GM10248 (cell line): ENCODE measurements around the gene MYO7A.

ENCODE experiments used
- CTCF ChIA-PET: fragments of 300-600 bp; sonication (Branson Sonifier 250); formaldehyde crosslinking; extraction: SDS; loops from one replicate; lab custom pipeline; 2021; ENCODE audit warnings: antibody characterized with exemption; lab: Yijun Ruan, JAX
- POLR2A ChIA-PET: fragments of 350-650 bp; sonication (Branson Sonifier 250); formaldehyde crosslinking; extraction: SDS; loops from one replicate; lab custom pipeline; 2020; ENCODE audit warnings: antibody characterized with exemption; lab: Yijun Ruan, JAX
- DNase-seq: peaks from one replicate; pipeline ENCODE4 v3.0.0; 2012; ENCODE audit errors: extremely low spot score
- TF ChIP-seq, protein P1 (sequence below): IDR thresholded peaks from 2 replicates; pipeline ENCODE4 v1.5.1; 2012; ENCODE audit warnings: mild to moderate bottlenecking, low read depth; ENCODE audit errors: extremely low read depth, missing control alignments, control extremely low read depth

The MYO7A gene

GRCh38 chr11:77191823-77192495 lies 63.9 kb downstream of the MYO7A start:
- ChIA-PET POLR2A (no interaction called here), CTCF (interaction anchor here (1.0 kb wide), 2 partner anchors 422 to 426 kb away, joined by 3 to 4 read pairs; no protein-coding TSS in a partner anchor)
- TF ChIP-seq, protein P1, sequence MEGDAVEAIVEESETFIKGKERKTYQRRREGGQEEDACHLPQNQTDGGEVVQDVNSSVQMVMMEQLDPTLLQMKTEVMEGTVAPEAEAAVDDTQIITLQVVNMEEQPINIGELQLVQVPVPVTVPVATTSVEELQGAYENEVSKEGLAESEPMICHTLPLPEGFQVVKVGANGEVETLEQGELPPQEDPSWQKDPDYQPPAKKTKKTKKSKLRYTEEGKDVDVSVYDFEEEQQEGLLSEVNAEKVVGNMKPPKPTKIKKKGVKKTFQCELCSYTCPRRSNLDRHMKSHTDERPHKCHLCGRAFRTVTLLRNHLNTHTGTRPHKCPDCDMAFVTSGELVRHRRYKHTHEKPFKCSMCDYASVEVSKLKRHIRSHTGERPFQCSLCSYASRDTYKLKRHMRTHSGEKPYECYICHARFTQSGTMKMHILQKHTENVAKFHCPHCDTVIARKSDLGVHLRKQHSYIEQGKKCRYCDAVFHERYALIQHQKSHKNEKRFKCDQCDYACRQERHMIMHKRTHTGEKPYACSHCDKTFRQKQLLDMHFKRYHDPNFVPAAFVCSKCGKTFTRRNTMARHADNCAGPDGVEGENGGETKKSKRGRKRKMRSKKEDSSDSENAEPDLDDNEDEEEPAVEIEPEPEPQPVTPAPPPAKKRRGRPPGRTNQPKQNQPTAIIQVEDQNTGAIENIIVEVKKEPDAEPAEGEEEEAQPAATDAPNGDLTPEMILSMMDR = peak; percentile 68
- peak; percentile 46 for DNase-seq

DNA sequence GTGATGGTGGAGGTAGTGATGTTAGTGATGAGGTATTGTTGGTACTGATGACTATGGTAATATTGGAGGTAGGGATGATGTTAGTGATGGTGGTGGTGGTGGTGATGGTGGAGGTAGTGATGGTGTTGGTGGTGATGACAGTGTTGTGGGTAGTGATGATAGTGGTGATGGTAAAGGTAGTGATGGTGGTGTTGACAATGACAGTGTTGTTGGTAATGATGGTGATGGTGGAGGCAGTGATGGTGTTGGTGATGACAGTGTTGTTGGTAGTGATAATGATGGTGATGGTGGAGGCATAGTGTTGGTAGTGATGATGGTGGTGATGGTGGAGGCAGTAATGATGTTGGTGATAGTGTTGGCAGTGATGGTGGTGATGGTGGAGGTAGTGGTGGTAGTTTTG lies 65.1 kb downstream of the MYO7A start:
- CTCF ChIA-PET = interaction anchor here (0.7 to 4.5 kb wide), 4 partner anchors 355 to 425 kb away, joined by 3 to 35 read pairs (median 4); no protein-coding TSS in a partner anchor

GRCh38 chr11:77193911-77194830 lies 66.1 kb downstream of the MYO7A start:
- ChIA-PET POLR2A (no interaction called here), CTCF (interaction anchor here (0.9 to 4.5 kb wide), 5 partner anchors 8 to 354 kb away, joined by 3 to 35 read pairs (median 5); no protein-coding TSS in a partner anchor)
- no peak for DNase-seq
- TF ChIP-seq, protein P1 = no peak

More for the DNA sequence above, 65.1 kb downstream of the MYO7A start:
- DNase-seq = no peak
- POLR2A ChIA-PET = no interaction called here
- TF ChIP-seq, protein P1 = no peak

GRCh38 chr11:77195071-77195755 lies 67.2 kb downstream of the MYO7A start:
- ChIA-PET POLR2A (no interaction called here), CTCF (interaction anchor here (1.0 to 4.5 kb wide), 11 partner anchors 9 to 424 kb away, joined by 3 to 35 read pairs (median 4); no protein-coding TSS in a partner anchor)
- TF ChIP-seq, protein P1 = no peak
- DNase-seq = no peak

- ChIA-PET CTCF (interaction anchor here (1.0 to 4.5 kb wide), 4 partner anchors 9 to 422 kb away, joined by 3 to 35 read pairs (median 10); no protein-coding TSS in a partner anchor), POLR2A (no interaction called here)
- TF ChIP-seq, protein P1 = no peak
- no peak for DNase-seq
Measured at GRCh38 chr11:77196961-77197360, 68.9 kb downstream of the MYO7A start.
